Measurements from ENCODE around the gene ISYNA1. TPM values are rescaled to one million over a fixed set of nuclear protein-coding genes. Genes with fewer than 3 reads are reported as not detected.

Gene ISYNA1
- total and polyA plus RNA-seq, 2 donors (not counting 3 experiments of a cell fraction or from before 2014, with no cell fraction given), result 69.0 to 70.2 TPM

DNA sequence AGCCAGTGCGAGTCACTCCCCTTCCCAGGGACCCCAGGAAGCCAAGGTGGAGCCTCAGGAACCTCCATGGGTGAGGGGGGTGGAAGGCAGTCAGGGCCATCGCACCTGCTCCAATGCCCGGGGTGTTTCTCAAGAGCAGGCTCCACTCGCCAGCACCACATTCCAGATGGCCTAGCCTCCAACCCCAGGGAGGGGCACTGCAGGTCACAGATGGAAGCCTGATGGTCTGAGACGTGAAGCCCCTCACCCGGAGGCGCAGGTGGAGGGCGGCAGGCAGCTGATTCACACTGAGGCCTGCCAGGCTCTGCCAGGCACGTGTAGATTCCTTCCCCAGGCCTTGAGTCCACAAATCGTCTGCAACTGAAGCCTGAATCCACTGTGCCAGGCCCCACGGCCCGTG, 23.0 kb upstream of the ISYNA1 start:
- CTCF ChIA-PET, result interaction anchor here (0.7 to 7.0 kb wide), 10 partner anchors 9 to 128 kb away, joined by 3 to 127 read pairs (median 6); partner anchors contain the start of genes ELL, REX1BD and SSBP4
- H3K36me3 ChIP-seq (ENCODE audit: control insufficient read depth in 2 of 2, extremely low read depth in 1 of 2, insufficient read depth in 2 of 2, low read length in 2 of 2), result peaks cover 0 to 32% of the 10 kb centered on the region in 2 experiments
- dilution Hi-C loops (cut with MboI; ENCODE audit: extremely low pct_ligation_motif_present, low sequenced_read_pairs), result no loop called here

More for the DNA sequence above, 23.0 kb upstream of the ISYNA1 start:
- DNase-seq (ENCODE audit: low read depth, low spot score) (no peak), FAIRE-seq (no peak)
- Histone ChIP-seq H3K27me3 (ENCODE audit: control insufficient read depth in 2 of 2, insufficient read depth in 2 of 2, low read length in 2 of 2) (no peaks in the 10 kb centered on the region), H2AFZ (ENCODE audit: low read depth, low read length) (no peak overlapping the region), H3K4me3 (replicated peaks in 1 of 3; ENCODE audit: insufficient read depth in 1 of 3, low read depth in 1 of 3, low read length in 3 of 3) (no peak overlapping the region), H3K79me2 (ENCODE audit: control insufficient read depth, insufficient read depth, low read length) (no peaks in the 10 kb centered on the region), H3K9ac (replicated peaks; ENCODE audit: extremely low read depth, insufficient read depth, low read length) (no peak overlapping the region), H3K9me1 (replicated peaks; ENCODE audit: control insufficient read depth, extremely low read depth, insufficient read depth, low read length) (no peaks in the 10 kb centered on the region), H3K4me1 (ENCODE audit: control insufficient read depth, extremely low read depth, insufficient read depth, low read length) (peaks cover 10% of the 10 kb centered on the region), H3K27ac (ENCODE audit: insufficient read depth, low read depth, low read length) (no peak overlapping the region), H3K4me2 (ENCODE audit: insufficient read depth, low read length) (no peak overlapping the region), H4K20me1 (replicated peaks; ENCODE audit: control insufficient read depth, extremely low read depth, insufficient read depth, low read length) (no peaks in the 10 kb centered on the region), H3K9me3 (replicated peaks; ENCODE audit: control insufficient read depth, insufficient read depth, low read length) (no peaks in the 10 kb centered on the region)
- intact Hi-C loops (cut with micrococcal nuclease), result loop anchor here (1.0 kb wide), 1 partner anchor 10 kb away; no protein-coding TSS in a partner anchor
- no TSS peak for BruUV-seq (replicated peaks)
- TF ChIP-seq GATA2 (IDR thresholded peaks at IDR 0.05; ENCODE audit: insufficient read depth, insufficient read length, low read depth, low read length) (no peak), CTCF (IDR thresholded peaks at IDR 0.05; ENCODE audit: extremely low read depth in 1 of 2, insufficient read depth in 1 of 2, low read depth in 1 of 2, low read length in 2 of 2) (no peak), POLR2AphosphoS5 (IDR thresholded peaks at IDR 0.05; ENCODE audit: insufficient read depth, low read depth, low read length) (no peak), MYC (IDR thresholded peaks at IDR 0.05; ENCODE audit: low read depth, low read length) (no peak), JUN (IDR thresholded peaks at IDR 0.05; ENCODE audit: borderline replicate concordance, insufficient read depth, insufficient read length, low read depth) (no peak), EZH2 (IDR thresholded peaks at IDR 0.05; ENCODE audit: borderline replicate concordance, low read depth, low read length, severe bottlenecking) (no peak), FOS (IDR thresholded peaks at IDR 0.05; ENCODE audit: borderline replicate concordance, insufficient read depth, low read length) (no peak)
- TF ChIP-seq, protein P1, sequence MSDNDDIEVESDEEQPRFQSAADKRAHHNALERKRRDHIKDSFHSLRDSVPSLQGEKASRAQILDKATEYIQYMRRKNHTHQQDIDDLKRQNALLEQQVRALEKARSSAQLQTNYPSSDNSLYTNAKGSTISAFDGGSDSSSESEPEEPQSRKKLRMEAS (IDR thresholded peaks at IDR 0.05; ENCODE audit: insufficient read depth, insufficient read length), result no peak
- POLR2A ChIA-PET, result no interaction called here
